AML-193 (cell line): ENCODE measurements around the gene SNX32.
"Not testable (repeated sequence)": the region's sequence is repeated elsewhere in the genome, so short reads cannot be mapped to it uniquely, and the experiment has no call there.

ENCODE experiments used
- DNase-seq, 2 experiments: peaks; one replicate each; lab custom pipeline; 2025; lab: John Stamatoyannopoulos, UW

SNX32 gene

DNA sequence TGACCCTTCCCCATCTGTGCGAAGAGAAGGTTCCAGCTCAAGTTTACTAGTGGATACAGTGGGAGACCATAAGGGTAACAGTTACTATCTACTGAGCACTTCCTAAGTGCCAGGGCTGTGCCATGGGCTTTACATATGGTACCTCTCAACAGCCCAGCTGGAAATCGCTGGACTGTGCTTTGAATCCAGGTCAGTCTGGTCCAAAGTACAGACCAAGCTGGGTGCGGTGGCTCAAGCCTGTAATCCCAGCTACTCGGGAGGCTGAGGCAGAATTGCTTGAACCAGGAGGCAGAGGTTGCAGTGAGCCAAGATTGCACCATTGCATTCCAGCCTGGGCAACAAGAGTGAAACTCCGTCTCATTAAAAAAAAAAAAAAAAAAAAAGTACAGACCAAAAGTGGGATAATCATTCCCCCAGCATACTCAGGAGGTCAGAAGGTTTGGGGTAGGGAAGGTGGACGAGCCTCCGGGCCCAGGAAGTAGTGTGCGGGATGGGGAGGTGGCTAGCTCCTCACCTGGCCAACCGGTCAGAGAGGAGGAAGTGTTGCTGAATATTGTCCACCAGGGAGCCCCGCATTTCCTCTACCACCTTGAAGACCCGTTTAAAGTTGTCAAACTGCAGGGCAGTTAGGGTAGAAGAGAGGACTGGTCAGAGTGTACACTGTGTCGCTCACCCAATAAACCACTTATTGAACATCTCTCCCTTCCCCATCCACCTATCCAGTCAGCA is 52.2 kb downstream of the SNX32 start:
- DNase-seq = no peak

DNA sequence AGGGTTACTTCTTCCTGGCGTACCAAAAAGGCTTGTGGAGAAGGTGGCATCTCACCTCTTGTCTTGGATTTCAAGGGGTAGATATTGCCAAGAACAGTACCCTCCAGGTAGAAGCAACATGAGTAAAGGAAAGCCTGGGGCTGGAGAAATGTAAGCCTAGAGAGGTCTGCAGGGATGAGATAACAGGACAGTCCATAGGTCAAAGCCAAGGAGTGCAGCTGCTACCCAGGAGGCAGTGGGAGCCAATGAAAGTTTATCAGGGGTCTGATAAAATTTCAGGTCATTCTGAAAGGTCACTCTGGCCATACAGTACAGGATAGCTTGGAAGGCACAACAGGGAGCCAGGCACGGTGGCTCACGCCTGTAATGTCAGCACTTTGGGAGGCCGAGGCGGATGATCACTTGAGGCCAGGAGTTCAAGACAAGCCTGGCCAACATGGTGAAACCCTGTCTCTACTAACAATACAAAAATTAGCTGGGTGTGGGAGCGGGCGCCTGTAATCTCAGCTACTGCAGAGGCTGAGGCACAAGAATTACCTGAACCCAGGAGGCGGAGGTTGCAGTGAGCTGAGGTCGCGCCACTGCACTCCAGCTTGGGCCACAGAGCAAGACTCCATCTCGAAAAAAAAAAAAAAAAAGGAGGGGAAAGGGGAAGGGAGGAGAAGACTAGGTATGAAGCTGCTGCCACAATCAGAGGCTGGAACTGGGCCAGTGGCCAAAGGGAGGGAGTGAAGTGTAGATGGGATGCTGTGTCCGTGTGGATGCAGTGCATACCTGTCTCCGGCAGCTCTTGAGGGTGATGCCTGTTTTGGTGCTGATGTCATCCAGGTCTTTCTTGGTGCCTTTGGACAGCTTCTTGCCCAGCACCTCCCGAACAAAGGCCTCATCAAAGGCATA is 53.3 kb downstream of the SNX32 start:
- DNase-seq = no peak

DNA sequence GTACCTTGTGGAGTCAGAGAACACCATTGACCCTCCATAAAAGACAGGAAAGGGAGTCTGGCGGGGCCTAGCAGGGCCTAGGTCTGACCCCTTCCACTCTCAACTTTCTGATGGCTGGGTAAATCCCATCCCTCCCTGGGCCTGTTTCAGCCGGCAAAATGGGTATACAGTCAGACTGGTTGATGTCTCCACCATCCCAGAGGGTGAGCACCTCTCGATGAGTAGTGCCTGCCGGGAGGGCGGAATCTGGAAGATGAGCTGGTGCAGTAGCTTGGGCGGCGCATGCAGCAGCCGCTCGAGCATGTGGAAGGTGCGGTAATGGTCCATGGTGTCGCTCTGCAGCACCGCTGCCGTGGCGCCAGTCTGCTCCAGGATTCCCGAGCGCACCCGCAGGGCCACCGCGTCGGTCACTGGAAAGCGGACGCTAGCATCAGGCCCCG is 54.0 kb downstream of the SNX32 start:
- no peak for DNase-seq

DNA sequence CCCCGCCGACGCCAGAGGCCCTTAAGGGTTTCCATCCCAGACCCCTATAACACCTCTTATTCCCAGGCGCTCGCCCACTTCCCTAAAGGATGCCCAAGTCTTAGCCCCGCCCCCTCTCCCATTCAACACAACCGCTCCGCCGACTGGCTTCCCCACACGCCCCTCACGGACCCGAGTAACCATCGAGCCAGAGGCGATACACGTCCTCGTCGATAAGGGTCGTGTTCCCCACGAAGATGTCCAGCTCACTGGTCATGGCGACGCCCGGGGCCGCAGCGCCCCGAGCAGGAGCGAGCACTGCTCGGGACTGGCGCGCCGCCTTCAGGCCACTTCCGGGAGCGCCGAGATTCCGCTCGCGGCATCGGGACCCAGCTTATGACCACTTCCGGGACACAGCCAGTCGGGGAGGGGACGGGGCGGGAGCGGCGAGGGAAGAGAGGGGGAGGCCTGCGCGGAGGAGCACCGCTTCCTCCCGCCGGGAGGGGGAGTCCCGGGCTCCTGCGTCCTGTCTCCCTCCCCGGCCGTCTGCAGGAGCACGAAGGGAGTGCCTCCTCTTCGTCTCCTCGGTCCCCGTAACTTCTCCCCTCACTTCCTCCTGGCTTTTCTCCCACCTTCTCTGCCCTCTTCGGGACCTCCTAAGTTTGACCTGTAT is 54.5 kb downstream of the SNX32 start, which contains the start of gene FIBP:
TSS of gene FIBP (minus strand) at position 309 of the 652 bp plus-strand sequence. CDS start at position 256, 53 bp downstream.
- DNase-seq = peak; percentile 89 to 94

DNA sequence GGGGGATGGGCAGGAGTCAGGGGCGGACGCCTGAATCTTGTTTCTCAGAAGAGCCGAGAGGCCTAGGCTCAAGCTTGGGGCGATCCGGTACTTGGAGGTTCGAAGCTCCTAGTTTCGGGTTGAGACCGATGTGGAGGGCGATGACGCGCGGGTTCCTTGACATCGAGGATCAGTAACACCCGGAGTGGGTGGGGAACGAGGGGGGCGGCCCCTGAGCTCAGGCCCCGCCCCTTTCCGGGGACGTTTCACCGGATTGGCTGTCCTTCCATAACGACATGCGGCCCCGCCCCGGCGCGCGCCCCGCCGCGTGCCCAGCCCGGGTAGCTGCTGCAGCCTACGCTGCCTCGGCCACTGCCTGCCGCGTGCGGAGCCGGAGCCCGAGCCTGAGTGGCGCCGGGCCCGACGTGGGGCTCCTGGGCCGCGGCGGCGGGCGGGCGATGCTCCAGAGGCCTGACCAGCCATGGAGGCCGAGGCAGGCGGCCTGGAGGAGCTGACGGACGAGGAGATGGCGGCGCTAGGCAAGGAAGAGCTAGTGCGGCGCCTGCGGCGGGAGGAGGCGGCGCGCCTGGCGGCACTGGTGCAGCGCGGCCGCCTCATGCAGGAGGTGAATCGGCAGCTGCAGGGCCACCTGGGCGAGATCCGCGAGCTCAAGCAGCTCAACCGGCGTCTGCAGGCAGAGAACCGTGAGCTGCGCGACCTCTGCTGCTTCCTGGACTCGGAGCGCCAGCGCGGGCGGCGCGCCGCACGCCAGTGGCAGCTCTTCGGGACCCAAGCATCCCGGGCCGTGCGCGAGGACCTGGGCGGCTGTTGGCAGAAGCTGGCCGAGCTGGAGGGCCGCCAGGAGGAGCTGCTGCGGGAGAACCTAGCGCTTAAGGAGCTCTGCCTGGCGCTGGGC is 56.8 kb downstream of the SNX32 start, which contains the start of gene CCDC85B:
TSS of gene CCDC85B (plus strand) at position 350 of the 895 bp plus-strand sequence. CDS start at position 461, 111 bp downstream.
- DNase-seq = peak; percentile 82 to 93

DNA sequence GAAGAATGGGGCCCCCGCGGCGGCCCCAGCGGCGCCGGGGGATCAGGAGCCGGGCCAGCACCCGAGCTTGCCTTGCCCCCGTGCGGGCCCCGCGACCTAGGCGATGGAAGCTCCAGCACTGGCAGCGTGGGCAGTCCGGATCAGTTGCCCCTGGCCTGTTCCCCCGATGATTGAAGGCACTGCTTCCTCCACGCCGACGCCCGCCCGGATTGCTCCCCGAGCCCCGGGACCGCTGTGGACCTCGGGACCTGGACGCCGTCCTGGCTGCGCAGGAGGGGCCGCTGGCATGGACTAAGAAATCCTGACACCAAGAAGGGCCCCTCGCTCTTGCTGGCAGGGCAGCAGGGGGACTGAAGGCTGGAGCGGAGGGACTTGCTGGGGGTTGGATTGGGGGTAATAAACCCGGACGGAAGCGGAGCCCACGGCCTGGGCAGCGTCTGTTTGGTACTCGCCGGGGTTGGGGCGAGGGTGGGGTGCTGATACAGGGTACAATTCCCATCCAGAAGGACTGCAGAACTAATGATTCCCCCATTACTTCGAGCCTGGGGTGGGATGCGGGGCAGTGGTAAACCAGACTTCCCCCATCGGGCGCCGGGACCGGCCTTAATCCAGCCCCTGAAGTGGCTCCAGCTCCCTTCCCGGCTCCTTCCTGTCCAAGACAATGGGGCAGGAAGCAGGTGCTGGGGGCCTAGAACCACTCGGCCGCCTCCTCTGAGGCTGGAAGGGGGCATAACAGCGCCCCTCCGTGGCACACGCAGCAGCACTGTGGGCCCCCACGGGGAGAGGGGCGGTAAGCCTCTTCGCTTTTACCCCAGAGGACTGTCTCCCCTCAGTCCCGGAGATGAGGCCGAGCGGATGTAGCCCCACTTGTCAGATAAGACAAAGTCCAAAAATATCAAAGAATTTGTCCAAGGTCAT is 57.7 kb downstream of the SNX32 start:
- DNase-seq = no peak

DNA sequence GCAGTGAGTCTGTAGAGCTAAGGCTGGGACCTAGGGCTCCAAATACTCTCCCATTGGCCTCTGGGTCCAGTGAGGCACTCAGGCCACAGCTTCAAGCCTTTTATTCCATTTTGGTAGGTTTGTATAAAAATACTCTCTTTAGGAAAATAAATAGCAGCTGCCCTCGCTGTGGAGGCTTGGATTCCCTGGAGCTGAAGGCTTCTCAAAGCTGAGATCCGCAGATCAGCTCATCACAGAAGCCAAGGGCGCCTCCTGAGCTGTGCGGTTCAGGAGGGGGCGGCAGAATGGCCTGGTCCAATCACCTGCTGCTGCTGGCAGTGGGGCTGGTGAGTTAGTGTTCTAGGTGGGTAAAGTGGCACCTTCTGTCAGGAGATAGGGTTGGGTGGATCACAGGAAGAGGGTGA is 58.4 kb downstream of the SNX32 start:
- not testable (repeated sequence) for DNase-seq

DNA sequence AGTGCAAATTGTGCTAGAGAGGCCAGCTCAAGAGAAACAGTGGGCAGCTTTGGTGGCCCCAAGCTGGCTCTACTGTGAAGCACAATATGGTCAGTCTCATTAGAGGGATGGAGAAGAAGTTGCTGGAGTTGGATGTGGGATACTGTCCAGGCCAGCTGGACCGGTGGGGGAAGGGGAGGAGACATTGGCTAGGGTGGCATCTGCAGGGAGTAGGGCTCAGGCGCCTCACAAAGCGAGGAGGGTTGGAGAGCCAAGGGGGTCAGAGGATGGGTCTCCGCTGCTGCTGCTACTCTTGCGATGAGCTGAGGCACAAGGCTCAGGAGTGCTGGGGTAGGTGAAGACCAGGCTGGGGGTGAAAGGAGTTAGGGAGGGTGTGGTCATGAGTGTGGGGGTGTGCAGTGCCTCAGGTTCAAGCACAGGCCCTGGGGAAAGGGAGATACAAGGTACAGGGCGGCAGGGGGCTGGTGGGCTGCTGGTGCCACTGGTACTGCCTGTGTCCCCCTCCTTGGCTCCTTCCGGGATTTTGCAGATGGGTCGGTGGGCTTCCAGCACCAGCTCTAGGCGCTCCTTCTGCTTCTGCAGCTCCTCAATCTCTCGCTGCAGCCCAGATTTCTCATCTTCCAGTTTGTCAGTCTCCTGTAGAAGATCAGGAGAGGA is 59.0 kb downstream of the SNX32 start:
- no peak for DNase-seq

DNA sequence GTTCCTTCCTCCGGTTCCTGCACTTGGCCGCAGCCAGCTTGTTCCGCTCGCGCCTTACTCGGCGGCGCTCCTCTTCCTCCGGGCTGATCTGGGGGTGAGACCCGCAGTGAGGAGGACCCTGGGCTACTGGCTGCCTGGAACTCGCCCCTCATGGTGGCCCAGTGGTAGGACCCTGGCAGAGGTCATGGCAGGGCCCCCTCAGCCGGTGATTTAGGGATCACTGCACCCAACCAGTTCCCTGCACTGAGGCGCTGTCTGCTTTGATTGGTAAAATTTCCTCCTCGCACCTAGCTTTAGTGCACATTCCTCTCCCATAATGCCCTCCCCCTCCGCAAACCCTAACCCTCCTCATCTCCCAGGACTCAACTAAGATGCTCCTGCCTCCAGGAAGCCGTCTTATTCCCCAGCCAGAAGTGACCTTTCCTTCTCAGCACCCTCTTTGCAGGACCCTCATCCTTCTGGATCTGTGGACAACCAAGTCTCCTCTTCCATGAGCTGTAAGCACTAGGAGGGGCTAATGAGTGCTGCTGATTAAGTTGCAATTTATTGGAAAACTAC is 60.4 kb downstream of the SNX32 start:
- peak; percentile 16 to 21 for DNase-seq

DNA sequence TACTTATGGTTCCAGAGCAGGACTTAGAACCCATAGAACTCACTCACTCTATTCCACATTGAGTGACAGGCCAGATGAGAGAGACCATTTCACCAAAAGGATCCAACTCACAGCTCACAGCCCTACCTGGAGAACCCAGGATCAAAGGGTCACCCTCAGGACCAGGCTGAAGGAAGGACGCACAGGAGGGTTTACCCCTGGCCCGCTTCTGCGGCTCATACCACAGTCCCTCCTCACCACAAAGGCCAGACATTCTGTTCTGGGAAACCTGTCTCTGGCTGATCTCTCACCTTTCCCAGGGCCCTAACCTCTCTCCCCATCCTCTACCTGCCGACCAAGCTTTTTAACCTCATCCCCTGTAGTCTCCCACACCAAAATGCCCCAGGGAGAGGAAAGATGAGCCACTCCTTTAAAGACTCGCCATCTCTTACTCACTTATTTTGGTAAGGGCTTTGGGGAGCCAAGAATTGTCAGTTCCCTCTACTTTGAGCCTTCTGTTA is 61.8 kb downstream of the SNX32 start:
- DNase-seq = no peak

DNA sequence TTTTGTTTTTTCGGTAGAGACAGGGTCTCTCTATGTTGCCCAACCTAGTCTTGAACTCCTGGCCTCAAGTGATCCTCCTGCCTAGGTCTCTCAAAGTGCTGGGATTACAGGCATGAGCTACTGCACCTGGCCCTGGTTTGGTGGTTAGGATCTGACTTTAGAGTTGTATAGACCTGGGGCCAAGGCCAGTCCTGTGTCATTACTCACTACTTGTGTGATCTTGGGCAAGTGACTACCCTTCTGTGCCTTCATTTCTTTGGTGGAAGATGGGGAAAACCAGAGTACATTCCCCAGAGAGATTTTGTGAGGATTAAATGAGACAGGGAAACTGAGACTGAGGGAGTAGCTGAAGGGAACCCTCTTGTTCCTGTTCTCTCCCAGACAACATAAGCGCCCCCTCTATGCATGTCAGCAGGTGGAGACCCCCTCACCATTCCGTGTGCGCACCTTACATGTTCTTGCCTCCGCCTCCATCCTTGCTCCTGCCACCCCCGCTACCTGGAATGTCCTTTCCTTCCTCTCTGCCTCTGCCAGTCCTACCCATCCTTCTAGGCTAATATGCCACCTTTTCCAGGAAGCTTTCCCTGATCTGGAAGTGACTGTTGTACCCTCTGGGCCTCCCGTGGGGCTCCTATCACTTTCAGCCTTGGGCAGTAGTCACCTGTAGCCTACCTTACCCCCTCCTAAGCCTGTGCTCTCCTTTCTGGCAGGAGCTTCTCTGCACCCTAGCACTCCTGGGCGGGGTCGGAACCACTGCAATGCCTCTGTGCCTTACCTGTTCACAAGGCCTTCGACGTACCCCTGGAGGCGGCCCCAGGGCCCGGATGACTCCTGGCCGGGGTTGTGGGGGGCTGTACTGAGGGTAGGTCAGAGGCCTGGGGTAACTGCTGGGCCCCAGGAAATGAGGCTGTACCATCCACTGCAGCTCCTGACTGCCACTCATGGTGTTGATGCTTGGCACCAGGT is 62.6 kb downstream of the SNX32 start:
- no peak for DNase-seq

DNA sequence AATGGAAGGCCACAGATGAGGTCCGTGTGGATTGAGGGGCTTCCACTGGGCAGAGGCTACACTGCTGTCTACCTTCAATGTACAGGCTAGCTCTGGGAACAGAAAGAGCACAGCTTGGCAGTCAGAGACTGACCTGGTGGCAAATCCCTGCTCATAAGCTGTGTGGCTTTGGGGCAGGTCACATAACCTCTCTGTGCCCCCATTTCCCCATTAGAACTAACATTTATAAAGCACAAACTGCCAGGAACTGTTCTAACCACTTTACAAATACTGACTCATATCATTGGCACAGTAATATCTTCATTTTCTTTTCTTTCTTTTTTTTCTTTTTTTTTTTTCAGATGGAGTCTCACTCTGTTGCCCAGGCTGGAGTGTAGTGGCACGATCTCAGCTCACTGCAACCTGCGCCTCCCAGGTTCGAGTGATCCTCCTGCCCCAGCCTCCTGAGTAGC is 63.3 kb downstream of the SNX32 start:
- DNase-seq = no peak

DNA sequence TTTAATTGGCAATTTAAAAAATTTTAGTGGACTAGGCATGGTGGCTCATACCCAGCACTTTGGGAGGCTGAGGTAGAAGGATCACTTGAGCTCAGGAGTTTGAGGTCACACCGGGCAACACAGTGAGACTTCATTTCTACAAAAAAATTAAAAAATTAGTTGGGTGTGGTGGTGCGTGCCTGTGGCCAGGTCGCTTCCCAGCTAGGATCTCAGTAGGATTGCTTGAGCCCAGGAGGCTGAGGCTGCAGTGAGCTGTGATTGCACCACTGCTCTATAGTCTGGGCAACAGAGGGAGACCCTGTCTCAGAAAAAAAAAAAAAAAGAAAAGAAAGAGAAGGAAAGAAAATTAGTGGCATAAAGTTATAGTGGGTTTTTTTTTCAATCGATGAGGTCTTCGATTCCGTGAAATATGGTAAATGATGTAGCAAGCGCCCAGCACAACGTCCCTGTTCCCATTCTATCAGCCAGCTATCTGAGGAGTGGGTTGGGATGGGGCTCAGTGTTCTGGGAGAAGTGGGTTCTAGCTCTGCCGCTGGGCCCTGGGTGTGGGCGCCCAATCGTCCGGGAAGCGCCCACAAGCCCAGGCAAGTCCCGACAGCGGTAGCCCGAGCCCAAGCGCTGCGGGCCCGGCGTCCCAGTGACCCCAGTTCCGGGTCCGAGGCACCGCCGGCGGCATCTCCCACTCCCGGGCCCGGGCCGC is 65.0 kb downstream of the SNX32 start:
- no peak for DNase-seq

DNA sequence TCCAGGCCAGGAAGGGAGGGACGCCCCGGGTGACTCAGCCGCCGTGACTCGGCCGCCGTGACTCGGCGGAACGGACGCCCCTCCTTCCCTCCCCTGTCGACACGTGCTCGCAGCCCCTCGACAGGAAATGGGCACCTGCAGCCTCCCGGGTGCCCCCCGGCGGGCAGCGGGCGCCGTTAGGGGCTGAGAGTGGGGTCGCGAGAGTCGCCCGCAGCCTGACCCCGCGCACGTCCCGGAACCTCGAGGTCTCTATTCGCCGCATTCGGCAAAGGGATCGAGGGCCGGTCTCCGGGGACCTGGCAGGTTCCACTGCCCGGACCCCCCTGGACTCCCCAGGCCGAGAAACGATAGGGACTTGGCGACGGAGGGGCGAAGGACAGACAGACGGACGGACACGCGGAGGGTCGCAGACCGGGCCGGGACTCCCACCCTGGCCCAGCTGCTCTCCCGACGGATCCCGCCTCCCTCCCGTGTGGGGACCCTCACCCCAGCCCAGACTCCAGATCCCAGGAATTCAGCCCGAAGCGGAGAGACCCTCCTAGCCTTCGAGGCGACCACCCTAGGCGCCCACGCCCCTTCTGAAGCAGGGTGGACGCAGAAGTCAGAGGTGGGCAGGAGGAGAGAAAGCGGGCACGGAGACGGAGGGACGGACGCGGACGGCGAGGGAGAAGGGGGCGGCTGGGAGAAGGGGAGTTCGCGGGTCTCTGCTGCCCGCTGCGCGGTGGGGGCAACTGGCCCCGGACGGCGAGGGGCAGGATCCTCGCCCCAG is 65.8 kb downstream of the SNX32 start:
- no peak for DNase-seq

DNA sequence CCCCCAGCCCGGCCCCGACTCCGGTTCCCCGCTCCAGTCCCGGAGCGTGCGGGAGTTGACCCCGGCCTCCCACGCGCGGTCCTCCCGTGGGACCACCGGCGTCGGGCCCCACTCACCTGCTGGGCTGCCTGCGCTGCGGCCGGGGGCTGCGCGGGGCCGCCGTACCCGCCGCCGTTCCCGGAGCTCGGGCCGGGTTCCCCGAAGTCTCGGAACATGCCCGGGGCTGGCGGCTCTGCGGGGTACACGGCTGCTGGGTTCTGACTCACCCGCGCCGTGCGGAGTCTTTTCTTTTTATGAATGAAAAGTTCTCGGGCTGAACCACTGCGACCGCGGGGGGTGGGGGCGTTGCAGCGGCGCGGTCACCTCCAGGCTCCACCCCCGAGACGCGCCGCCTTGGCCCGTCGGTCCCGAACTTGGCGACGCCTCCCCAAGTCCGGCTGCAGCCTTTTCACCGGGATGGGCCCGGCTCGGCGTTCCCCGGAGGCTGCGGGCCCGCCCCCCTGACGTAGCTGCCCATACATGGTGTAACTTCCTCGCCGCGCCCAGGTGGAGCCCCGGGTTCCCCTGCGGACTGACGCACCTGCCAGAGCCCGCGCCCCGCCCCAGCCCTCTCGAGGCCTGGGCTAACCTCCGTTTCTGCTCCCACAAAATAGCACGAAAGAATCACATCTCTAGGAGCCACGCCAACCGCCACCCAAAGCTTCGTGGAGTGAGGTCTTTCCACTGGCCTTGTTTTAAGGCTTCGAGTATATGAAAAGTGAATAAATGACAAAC is 66.5 kb downstream of the SNX32 start, which contains the start of gene FOSL1:
TSS of gene FOSL1 (minus strand) at position 264 of the 774 bp plus-strand sequence. CDS start at position 215, 49 bp downstream.
- DNase-seq = peak; percentile 11 to 17

DNA sequence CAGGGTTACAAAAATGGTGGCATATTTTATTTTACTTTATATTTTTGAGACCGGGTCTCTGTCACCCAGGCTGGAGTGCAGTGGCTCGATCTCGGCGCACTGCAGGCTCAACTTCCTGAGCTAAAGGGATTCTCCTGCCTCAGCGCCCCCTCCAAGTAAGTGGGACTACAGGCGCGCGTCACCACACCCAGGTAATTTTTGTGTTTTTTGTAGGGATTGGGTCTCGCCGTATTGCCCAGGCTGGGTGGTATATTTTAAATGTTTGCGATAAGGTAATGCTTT is 67.1 kb downstream of the SNX32 start:
- DNase-seq = no peak
